ENCODE data around the gene RLN1. TPM values are rescaled to one million over a fixed set of nuclear protein-coding genes. Genes with fewer than 3 reads are reported as not detected.

RLN1 gene
- polyA plus RNA-seq, 1 donor (not counting 4 experiments of a cell fraction or from before 2014, with no cell fraction given), result 0.10 TPM

DNA sequence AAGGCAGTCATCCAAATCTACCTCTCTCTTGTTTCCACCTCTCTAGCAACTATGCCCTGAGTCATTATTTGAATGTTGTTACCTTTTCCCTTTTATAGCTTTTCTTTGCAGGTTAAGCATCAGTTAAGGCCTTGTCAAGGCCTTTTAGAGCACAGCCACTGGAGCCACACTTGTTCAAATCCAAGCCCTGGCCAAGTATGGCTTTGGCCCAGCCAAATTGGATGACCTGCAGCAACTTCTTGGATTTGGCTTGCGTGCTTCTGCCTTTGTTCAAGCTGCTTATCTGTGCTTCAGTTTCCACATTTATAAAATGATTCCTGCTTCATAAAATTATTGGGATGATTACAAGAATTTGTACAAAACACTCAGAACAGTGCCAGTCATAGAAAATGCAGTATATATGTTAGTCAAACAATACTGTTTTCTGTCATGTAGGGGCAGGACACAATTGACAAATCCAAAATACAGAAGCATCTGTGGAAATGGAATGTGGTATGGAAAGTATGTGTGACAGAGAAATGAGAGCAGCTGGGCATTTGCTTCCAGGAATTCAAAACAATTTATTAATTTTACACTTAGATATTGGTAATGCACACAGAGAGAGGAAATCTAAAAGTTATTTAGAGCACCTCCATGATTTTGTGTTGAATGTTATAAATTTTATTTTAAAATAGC, 17.9 kb upstream of the RLN1 start:
- Histone ChIP-seq H3K9me1 (ENCODE audit: control insufficient read depth, extremely low read depth, insufficient read depth, low read length) (no peaks in the 10 kb centered on the region), H3K9me3 (ENCODE audit: control insufficient read depth, low read depth, low read length) (no peaks in the 10 kb centered on the region), H2AFZ (ENCODE audit: control insufficient read depth, low read length) (no peak overlapping the region), H3K36me3 (ENCODE audit: control insufficient read depth in 2 of 2, extremely low read depth in 1 of 2, insufficient read depth in 2 of 2, low read length in 2 of 2) (no peaks in the 10 kb centered on the region), H3K79me2 (ENCODE audit: control insufficient read depth, insufficient read depth, low read length) (no peaks in the 10 kb centered on the region), H3K27ac (ENCODE audit: control insufficient read depth, insufficient read depth, low read length) (no peak overlapping the region), H3K4me2 (ENCODE audit: control insufficient read depth, extremely low read depth, insufficient read depth, low read depth, low read length) (no peak overlapping the region), H3K4me3 (ENCODE audit: control insufficient read depth in 2 of 3, extremely low read depth in 1 of 3, insufficient read depth in 2 of 3, low read depth in 1 of 3, low read length in 3 of 3) (no peak overlapping the region), H4K20me1 (ENCODE audit: control insufficient read depth, extremely low read depth, insufficient read depth, low read length) (no peaks in the 10 kb centered on the region), H3K4me1 (ENCODE audit: control insufficient read depth, extremely low read depth, insufficient read depth, low read length) (no peaks in the 10 kb centered on the region), H3K27me3 (ENCODE audit: control insufficient read depth, extremely low read depth, insufficient read depth, low read length) (no peaks in the 10 kb centered on the region), H3K9ac (ENCODE audit: control insufficient read depth, extremely low read depth, insufficient read depth, low read length) (no peak overlapping the region)
- FAIRE-seq, result no peak
- no peak for TF ChIP-seq EZH2 (IDR thresholded peaks at IDR 0.05; ENCODE audit: low read length)
- TF ChIP-seq, protein P1, sequence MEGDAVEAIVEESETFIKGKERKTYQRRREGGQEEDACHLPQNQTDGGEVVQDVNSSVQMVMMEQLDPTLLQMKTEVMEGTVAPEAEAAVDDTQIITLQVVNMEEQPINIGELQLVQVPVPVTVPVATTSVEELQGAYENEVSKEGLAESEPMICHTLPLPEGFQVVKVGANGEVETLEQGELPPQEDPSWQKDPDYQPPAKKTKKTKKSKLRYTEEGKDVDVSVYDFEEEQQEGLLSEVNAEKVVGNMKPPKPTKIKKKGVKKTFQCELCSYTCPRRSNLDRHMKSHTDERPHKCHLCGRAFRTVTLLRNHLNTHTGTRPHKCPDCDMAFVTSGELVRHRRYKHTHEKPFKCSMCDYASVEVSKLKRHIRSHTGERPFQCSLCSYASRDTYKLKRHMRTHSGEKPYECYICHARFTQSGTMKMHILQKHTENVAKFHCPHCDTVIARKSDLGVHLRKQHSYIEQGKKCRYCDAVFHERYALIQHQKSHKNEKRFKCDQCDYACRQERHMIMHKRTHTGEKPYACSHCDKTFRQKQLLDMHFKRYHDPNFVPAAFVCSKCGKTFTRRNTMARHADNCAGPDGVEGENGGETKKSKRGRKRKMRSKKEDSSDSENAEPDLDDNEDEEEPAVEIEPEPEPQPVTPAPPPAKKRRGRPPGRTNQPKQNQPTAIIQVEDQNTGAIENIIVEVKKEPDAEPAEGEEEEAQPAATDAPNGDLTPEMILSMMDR (optimal IDR thresholded peaks at IDR 0.05 in 1 of 3, IDR thresholded peaks at IDR 0.05 in 1 of 3, conservative IDR thresholded peaks at IDR 0.05 in 1 of 3; ENCODE audit: extremely low read depth in 1 of 3, insufficient read depth in 2 of 3, low read length in 3 of 3), result no peak
- DNase-seq (ENCODE audit: low read depth, low spot score), result no peak
- dilution Hi-C loops (cut with MboI; ENCODE audit: extremely low pct_ligation_motif_present, low sequenced_read_pairs), result no loop called here

DNA sequence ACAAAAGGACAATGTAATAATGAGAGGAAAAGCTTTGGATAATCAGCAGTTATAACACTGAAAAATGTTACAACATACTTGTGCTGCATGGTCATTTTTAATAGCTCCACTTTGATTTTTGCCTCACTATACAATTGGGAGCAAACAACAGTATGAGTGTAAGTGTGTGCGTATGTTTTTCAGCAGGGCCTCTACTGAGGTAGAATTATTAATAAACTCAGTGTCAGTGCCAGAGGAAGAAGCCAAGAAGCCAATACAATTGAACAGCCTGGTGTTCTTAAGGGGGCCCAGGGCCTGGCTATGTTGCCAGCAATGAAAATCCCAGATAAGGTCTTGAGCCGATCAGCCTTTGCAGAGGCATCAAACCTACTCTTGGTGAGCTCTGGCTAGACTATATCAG, 16.1 kb upstream of the RLN1 start:
- Histone ChIP-seq H3K36me3 (ENCODE audit: control insufficient read depth in 2 of 2, extremely low read depth in 1 of 2, insufficient read depth in 2 of 2, low read length in 2 of 2) (no peaks in the 10 kb centered on the region), H3K4me1 (ENCODE audit: control insufficient read depth, extremely low read depth, insufficient read depth, low read length) (no peaks in the 10 kb centered on the region), H3K27ac (ENCODE audit: control insufficient read depth, insufficient read depth, low read length) (no peak overlapping the region), H3K4me2 (ENCODE audit: control insufficient read depth, extremely low read depth, insufficient read depth, low read depth, low read length) (no peak overlapping the region), H3K27me3 (ENCODE audit: control insufficient read depth, extremely low read depth, insufficient read depth, low read length) (no peaks in the 10 kb centered on the region), H3K9me3 (ENCODE audit: control insufficient read depth, low read depth, low read length) (no peaks in the 10 kb centered on the region), H3K4me3 (ENCODE audit: control insufficient read depth in 2 of 3, extremely low read depth in 1 of 3, insufficient read depth in 2 of 3, low read depth in 1 of 3, low read length in 3 of 3) (no peak overlapping the region), H2AFZ (ENCODE audit: control insufficient read depth, low read length) (no peak overlapping the region), H4K20me1 (ENCODE audit: control insufficient read depth, extremely low read depth, insufficient read depth, low read length) (no peaks in the 10 kb centered on the region), H3K79me2 (ENCODE audit: control insufficient read depth, insufficient read depth, low read length) (no peaks in the 10 kb centered on the region), H3K9me1 (ENCODE audit: control insufficient read depth, extremely low read depth, insufficient read depth, low read length) (no peaks in the 10 kb centered on the region), H3K9ac (ENCODE audit: control insufficient read depth, extremely low read depth, insufficient read depth, low read length) (no peak overlapping the region)
- DNase-seq (ENCODE audit: low read depth, low spot score) (no peak), FAIRE-seq (no peak)
- TF ChIP-seq, protein P1 (optimal IDR thresholded peaks at IDR 0.05 in 1 of 3, IDR thresholded peaks at IDR 0.05 in 1 of 3, conservative IDR thresholded peaks at IDR 0.05 in 1 of 3; ENCODE audit: extremely low read depth in 1 of 3, insufficient read depth in 2 of 3, low read length in 3 of 3), result no peak
- no peak for TF ChIP-seq EZH2 (IDR thresholded peaks at IDR 0.05; ENCODE audit: low read length)
- dilution Hi-C loops (cut with MboI; ENCODE audit: extremely low pct_ligation_motif_present, low sequenced_read_pairs), result no loop called here

All from keratinocyte (primary cell).